Activated CD8-positive, alpha-beta memory T cell treated with anti-CD3 and anti-CD28 coated beads for 24 hours (primary cell): ENCODE data around the gene CABP7.

Experiments
- DNase-seq: peaks from one replicate; pipeline ENCODE4 v3.0.0-alpha.2; 2020

Gene CABP7

DNA sequence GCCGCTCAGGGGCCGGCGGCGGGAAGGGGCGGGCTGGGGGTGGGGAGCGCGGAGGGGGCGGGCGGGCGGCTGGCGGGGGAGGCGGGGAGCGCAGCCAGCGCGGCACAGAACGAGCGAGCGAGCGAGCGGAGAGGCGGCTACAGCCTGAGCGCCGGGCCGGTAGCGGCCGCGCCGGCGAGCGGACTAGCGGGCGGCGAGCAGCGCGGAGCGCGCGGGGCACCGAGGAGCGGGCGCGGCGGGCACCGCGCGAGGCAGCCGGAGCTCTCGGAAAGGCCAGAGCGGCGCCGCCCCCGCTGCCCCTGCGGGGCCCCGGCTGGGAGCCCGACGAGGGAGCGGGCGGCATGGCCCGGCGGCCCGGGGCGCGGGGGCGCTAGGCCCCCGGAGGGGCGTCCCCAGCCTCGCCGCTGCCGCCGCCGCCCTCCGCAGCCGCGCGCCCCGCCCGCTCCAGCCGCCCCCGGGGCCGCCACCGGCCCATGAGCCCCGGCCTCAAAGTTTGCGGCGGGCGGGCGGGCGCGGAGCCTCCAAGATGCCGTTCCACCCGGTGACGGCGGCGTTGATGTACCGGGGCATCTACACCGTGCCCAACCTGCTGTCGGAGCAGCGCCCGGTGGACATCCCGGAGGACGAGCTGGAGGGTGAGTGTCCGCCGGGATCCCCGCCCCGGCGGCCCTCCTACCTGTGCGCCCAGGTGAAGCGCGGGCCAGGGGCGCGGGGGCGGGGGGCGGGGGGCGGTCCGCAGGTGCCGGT lies at the start of gene CABP7:
CABP7 (plus strand) TSS at position 105 of the 747 bp plus-strand sequence; CDS start at position 527, 422 bp downstream.
- no peak for DNase-seq

DNA sequence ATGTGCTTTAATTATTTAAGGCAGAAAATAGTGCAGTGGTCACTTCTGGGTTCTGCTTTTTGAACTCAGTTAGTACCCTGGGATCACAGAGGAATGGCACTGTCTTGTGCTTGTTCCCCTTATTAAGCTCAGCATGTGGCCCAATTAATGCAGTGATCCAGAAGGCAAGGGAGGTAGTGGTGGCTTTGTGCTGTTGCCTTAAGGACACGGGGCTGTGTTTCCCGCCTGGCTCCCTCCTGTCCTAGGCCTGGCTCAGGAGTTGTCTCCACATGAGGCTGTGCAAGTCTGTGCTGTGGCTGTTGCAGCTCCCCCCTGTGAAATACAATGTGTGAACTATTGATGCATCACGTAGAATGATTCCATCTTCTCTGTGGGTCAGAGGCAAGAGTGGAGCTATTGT lies 49.2 kb upstream of the CABP7 start:
- no peak for DNase-seq

DNA sequence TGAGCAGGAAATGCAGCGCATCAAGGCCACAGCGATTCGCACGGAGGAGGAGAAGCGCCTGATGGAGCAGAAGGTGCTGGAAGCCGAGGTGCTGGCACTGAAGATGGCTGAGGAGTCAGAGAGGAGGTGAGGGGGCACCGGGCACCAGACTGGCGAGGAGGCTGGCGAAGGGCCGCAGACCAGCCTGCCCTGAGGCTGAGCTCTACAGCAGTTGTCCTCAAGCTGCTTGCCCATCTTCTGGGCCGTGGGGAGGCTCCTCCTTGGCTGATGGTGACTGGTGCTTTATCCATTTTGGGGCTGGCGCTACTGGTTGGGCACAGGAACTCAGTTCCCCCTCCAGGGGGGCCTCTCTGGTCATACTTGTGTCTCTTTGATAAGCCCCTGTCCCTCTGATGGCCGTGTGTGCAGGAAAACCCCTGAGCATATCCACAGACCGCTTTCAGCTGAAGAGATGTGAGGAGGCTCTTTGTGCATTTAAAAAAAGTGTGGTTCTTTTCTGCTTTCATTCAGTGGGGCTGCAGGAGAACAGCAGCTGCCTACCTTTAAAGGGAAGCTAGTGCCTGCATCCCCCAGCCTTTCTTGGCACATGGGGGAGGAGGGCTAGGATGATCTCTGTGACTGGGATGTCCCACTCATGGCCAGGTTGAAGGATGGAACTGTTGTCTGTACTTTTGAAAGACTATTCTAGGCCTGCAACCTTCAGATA lies 46.3 kb upstream of the CABP7 start:
- no peak for DNase-seq

DNA sequence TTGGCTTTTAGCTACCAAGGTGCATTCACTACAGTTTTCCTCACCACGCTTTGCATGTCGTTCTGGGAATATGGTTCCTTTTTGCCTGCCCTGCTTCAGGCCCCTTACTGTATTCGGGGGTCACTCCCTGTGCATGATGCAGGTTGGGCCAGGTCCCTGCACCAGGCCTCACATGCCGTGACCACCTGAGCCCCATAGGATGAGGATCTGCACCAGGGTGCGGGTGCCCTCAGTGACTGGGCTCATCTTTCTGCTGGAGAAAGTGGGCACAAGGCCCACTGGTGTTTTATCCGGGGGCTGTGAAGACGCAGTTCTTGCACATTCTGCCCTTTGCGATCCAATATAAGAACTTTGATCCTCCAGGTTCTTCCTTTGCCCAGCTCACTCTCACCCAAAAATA lies 45.7 kb upstream of the CABP7 start:
- DNase-seq: no peak

DNA sequence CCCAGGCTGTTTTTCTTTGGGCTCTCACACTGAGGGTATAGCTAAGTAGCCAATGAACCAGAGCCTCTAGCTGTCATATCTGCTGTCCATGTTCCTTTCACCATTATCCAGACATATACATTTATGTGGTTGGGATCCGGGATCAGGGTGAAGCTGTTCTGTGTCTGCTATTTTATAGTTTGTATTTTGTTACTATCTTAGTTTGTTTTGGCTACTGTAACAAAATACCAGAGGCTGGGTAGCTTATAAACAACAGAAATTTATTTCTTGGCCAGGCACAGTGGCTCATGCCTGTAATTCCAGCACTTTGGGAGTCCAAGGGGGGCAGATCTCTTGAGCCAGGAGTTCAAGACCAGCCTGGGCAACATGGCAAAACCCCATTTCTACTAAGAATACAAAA lies 40.5 kb upstream of the CABP7 start:
- no peak for DNase-seq

DNA sequence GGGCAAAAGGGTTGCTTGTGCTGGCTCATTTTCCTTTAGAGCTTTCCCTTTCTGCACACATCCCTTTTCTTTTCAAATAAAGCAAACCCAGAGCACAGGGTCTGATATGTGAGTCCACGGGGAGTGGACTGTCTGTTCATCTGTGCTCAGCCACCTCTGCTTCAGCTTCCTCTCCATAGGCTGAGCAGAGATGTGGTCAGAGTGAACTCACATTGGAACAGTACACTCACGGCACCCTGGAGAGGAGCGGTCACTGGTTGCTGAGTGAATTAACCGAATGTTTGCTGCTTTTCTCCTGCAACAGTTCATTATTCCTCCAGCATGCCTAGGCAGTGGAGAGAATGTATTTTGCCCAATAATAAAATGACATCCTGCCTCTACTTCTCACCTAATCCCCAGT lies 36.3 kb upstream of the CABP7 start:
- no peak for DNase-seq

DNA sequence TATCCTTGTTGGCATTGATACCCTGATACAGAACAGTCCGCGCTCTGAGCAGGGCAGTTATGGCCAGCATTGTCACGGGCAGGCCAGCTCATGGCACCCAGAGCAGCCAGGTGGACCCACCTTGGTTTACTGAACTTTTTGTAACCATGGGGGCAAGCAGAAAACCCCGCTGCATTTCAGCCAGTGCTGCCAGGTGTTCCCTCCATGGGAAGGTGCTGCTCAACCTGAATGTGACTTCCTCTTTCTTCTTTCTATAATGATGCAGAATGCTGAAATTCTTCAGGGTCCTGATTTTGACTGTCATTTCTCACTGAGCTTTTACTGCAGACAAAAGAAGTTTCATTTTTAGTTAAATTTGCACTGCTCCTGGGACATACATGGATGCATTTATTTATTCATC lies 35.6 kb upstream of the CABP7 start:
- DNase-seq: no peak

DNA sequence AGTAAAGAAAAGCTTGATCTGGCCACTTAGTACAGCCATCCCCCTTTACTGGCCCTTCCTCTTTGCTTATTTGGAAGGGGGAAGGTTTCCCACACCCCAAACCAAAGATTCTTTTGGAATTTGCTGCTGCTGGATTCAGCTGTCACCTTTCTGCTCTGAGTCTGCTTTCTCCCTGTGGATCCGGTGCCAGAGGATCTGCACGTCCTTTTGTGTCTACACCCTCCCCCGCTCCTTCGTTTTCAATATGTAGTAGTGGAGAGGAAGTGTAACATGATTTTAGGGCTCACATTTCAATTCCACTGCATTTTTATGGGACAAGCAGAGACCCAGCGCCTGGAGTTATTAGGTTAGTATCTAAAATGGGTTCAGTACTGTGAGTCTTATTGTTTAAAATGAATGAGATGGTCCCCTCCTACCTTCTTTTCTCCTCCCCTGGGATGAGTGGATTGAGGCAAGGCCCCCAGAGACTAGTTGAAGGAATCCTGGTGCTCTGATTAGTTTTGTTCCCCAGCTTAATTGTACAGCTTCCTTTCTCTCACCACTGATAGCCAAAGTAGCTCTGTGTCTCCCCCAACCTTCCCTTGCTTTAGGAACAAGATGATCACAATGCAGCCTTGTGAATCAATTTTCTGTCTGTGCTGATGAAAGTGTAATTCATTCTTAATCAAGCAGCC lies 30.5 kb upstream of the CABP7 start:
- no peak for DNase-seq

DNA sequence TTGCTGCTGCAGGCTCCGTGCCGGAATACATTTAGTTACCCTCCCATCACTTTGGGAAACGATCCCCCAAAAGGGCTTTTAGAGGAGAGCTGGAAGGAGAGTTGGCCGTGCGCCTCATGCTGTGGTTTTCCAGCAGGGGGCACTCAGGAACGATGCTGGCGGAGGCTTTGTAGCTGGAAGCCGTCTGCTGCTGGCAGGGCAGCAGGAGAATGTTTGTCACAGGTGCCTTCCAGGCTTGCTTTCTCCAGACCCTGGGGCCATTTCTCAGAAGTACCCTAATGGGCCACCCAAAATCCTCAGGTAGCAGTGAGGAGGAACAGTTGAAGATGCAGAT lies 30.0 kb upstream of the CABP7 start:
- peak; percentile 69 for DNase-seq

DNA sequence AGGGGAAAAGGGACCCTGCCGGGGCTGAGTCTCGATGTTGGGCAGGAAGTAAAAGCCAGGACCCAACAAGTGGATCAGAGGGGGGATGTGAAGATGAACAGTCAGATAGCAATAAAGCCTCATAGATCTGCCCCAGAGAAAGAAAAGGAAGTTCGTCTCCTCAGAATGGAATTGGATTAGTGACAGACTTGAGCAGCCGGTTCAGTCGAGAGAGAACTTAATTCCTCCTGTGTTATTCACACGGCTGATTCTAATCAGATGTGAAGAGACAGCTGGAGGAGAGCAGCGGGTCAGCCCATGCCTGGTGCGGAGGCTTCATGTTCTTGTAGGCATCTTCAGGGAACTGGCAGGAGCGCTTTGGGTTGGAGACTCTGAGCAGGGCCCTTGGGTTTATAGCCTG lies 29.3 kb upstream of the CABP7 start:
- no peak for DNase-seq

DNA sequence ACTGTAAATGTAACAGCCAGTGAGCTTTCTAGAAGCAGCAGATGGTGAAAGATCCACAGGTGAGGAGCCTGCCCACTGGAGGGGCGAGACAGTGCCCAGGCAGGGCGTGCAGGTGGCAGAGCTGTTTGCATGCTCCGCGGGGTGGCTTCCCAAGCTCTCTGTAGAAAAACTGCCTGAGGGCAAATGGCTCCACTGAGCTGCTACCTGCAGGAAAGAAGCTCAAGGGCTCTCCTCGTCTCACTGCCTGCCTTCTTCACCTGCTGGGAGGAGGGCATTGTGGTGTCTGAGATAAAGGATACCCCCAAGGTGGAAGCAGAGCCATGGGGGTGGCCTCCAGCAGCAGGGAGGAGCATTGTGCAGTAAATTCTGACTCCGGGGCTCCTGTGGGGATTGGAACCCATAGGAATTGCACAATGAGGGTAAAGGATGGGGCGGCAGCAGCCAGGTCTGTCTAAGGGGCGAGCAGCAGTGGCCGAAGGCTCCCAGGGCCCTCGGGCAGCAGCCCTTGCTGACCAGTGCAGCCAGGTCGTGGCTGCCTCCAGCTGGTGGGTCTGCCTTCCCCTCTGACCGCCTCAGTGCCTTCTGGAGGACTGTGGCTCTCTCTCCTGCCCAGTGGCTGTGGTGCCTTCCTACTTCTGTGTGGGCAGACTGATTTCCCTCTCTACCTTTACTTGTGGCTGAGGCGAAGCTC lies 28.0 kb upstream of the CABP7 start:
- no peak for DNase-seq

DNA sequence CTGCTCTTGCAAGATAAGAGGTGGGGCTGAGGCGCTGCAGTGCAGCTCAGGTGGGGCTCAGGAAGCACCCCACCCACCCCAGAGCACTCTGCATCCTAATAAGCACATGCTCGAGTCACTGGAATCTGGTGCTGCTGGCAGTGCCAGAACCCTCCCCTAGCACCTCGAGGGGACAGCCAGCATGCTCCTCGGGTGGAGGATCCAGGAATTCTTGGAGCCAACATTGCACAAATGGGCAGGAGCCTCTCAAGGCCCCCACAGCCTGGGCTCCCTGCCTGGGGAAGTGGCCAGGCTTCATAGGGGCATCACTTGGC lies 27.5 kb upstream of the CABP7 start:
- no peak for DNase-seq

DNA sequence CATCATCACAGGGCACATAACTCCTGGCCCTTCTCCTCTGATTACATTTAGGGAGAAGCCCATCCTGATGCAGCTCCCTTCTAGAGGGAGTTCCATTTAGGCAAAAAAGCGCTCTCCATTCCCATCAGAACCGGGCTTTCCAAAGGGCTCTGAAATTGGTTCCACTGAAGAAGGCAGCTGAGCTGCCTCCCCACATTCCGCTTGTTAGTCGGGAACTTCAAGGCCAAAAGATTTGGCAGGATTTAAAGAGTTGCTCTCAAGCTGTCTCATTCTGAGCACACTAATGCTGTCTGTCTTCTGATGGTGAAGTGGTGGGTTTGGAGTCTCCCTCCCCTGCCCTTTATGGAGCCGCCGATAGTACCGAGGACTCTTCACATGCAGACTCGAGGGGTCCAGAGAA lies 26.6 kb upstream of the CABP7 start:
- DNase-seq: no peak

DNA sequence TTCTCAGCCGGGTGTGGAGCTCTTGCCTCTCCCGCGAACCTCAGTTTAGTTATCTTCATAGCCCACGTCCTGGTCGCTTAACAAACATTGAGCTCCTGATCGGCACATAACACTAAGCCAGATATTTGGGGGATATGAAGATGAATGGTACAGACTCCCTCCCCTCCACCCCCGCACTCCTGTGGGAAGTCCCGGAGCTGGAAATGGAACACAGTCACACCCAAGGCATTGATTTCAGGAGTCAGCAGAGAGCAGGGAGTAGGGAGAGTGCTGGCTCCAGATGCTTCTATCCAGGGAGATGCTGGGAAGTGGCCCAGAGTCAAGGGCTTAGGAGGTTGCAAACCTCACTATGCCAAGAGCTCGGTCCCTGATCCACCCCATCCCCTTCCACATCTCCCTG lies 26.1 kb upstream of the CABP7 start:
- DNase-seq: no peak

DNA sequence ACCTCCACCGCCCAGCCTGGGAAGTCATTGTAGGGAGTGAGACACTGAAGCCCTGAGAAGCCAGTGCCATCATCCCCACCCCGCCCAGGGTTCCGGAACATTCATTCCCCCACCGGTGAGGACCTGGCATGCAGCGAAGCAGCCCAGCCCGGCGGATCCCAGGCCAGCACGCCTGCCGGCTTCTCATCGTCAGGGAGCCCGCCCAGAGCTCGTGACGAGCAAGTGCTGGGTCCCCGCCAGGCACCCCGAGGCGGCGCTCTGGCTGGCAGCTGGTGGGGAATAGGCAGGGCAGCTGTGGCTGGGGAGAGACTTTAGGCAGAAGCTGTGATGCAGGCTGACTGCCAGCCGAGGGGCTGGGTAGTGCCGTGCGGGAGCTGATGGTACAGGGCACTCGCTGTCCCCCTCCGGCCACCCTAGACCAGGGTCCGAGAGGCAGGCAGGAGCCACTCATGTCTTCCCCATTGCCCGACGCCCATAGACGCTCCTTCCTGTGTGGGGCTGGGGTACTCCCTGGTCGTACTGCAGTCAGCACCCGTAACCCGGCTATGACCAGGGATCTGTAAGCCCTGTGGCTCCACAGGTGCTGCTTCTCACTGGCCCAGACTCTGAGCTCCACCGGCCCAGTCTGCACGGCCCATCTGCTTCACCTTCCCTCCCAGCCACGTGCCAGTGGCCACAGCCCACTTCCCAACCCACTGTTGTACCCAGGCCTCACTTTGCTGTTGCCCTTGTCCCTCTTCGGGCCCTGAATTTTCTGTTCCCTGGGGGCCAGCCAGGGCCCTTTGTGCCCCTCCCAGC lies 24.5 kb upstream of the CABP7 start:
- DNase-seq: no peak

DNA sequence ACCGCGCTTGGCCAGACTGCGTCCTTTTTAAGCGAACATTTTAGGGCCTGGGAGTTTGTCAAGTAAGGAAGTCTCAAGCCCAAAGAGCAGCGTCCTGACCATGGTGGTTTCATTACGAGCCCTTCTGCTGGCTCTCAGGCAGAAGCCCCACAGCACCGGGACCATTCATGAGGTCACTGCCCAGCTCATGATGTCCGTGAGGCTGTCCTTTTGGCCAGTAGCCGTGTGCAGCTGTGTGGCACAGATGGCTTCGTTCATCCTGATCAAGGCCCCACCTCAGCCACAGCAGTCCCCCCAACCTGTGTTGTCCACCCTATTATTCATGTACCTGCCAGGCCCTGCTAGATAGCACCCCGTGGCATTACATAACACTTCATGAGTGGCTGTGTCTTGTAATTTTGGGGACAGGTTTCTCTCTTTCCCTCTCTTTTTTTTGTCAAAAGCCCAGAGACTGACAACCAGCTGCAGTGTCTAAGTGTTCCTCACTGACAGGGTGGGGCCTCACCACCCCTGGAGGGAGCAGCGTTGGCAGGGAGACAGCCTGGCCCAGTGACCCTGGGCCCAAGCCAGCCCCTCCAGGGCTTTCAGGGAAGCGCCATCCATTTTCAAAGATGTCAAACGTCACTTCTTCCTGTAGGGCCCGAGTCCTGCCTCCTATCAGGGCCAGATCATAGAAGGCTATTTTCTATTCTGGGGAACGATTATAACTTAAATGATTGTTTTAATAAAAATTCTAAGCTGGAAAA lies 21.8 kb upstream of the CABP7 start:
- DNase-seq: no peak

DNA sequence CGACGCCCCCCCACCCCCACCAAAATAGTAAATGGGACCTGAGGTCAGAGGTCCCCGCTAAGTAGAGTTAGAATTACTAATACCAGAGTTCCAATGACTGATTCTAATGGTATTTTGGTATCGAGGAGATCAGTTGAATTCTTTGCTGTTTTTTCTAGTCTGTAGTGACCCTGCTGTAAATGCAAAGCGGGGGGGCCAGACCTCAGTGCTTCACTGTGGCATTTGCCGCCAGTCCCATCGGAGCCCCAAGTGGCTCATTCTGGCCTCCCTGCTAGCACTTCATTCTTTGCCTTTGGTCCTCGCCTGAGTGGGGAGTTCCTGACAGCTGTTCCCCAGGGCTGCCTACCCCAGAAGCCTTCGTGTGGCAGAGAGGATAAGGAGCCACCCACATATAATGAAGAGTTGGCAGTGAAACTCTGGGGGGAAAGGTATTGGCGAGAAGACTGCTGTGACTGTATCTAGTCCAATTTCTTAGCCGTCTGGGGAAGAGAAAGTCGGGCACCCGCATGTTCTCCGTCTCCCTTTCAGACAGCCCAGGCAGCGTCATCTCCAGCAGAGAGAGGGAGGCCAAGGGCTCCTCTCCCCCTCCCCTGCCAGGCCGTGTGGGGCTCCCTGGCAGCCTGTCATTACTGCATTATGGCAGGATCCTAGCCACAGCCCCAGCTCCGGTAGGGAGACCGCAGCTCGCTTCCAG lies 19.4 kb upstream of the CABP7 start:
- DNase-seq: no peak

DNA sequence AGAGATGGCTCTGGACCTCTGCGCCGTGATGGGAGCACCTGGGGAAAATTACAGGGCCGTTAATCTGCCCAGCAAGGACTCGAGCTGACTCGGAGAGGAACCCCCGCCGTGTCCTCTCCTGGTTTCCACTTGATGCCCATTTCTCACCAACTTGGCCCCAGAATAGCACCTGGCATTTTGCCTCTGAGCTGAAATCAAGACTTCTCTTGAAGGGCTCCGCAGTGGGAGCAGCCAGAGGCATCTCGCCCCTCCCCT lies 19.0 kb upstream of the CABP7 start:
- DNase-seq: no peak

DNA sequence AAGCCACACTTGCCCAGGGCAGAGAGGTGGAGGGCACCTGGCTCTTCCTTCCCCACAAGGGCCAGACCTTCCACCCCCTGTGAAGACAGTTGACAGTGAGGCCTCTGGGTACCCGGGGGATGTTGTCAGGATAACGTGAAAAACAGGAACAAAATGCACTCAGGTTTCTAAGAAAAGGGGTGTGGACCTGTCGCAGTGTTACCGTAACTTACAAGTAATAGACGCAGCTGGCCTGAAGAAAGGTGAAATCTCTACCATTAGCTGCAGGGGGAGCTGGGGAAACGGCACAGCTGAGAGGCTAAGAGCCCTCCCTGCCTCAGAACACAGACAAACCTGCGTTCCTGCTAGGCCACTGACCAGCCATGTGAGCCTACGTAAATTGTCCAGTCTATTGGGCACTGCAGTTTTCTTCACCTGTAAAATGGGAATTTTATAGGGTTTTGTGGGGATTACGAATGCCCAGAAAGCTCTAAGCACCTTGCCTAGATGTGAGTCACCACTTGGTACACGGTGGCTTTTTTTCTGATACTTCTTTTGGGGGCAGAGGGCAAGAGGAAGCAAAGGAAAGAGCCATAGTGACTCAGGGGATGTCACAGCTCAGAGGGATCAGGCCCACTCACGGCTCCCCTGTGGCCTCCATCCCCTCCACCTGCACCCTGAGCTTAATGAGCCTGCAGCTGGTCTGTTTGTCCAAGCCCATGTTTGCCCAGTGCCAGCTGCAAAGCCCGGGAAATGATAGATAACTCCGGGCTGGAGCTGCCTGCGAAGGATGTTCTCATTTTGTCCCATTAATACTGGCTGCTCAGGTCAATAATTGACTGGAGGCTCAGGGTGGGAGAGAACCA lies 18.4 kb upstream of the CABP7 start:
- no peak for DNase-seq

DNA sequence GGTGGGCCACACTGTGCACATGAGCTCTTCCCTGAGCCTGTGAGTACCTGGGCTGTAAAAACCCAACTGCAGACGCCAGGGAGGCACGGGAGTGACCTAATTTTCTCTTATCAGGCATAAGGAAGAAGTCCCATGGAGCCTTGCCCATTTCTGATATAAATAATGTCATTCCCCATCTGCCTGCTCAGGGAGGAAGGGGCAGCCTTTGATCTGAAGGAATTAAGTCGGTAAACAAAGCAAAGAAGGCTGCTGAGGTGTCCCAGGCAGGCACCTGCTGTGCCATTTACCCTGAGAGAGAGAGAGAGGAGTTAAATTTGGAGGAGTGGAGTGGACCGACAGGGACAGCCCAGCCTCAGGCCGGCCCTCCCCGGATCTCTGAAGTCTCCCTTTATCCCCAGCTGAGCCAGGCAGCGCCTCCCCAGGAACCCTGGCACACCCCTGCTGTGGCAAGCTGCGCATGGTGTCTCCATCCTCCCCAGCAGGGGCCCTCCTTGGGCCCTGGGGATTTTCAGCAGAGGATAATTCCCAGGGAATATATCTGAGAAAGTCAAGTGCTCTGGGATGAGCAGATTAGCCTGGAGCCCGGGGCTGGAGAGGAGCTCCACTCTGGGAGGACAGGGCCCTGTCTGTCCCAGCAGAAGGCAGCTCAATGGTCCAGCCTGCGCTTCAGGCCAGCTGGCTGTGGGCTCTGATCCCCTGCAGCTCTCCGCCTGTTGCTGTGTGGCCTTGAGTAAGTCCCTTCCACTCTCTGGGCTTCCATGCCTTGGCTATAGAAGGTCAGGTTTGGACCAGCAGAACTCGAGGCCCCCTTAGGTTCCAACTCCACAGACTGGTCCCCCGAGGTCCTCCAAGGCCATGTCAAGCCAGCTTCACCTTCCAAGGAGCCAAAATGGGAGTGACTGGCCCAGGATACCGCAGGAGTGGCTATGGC lies 17.5 kb upstream of the CABP7 start:
- DNase-seq: no peak
